ENCODE results near the gene GBF1.
"Not testable (repeated sequence)": the region's sequence is repeated elsewhere in the genome, so short reads cannot be mapped to it uniquely, and the experiment has no call there.

Gene GBF1

GRCh38 chr10:102245082-102245931, at the start of gene GBF1:
GBF1 (plus strand) TSS chr10:102245532; CDS start chr10:102258939, 13,407 bp downstream.
- peak; percentile 93 to 99 (median 98) for DNase-seq

- DNase-seq = no peak
These were observed 48.4 kb upstream of the GBF1 start for GRCh38 chr10:102196893-102197292.

GRCh38 chr10:102198027-102198426, 47.3 kb upstream of the GBF1 start:
- DNase-seq = no peak

GRCh38 chr10:102200751-102201640, 44.3 kb upstream of the GBF1 start:
- no peak for DNase-seq

- no peak for DNase-seq
These were observed 42.9 kb upstream of the GBF1 start for GRCh38 chr10:102202386-102202785.

- DNase-seq = no peak
These were observed 36.9 kb upstream of the GBF1 start for GRCh38 chr10:102208311-102209035.

GRCh38 chr10:102211615-102212299, 33.6 kb upstream of the GBF1 start:
- no peak for DNase-seq

- DNase-seq = not testable (repeated sequence)
These were observed 31.7 kb upstream of the GBF1 start for GRCh38 chr10:102213599-102213998.

- DNase-seq = no peak
These were observed 26.0 kb upstream of the GBF1 start for GRCh38 chr10:102219370-102219769.

- DNase-seq = peak in 2 of 3 experiments; percentile 30 to 76
These were observed 24.7 kb upstream of the GBF1 start for GRCh38 chr10:102220612-102221011.

- no peak for DNase-seq
These were observed 22.5 kb upstream of the GBF1 start for GRCh38 chr10:102222797-102223196.

GRCh38 chr10:102225646-102226541, 19.4 kb upstream of the GBF1 start, which contains the start of gene ELOVL3:
ELOVL3 (plus strand) TSS chr10:102226299; CDS start chr10:102226549, 250 bp downstream.
- DNase-seq = peak; percentile 75 to 87 (median 78)

- no peak for DNase-seq
These were observed 18.8 kb upstream of the GBF1 start for GRCh38 chr10:102226542-102226870.

- DNase-seq = no peak
These were observed 18.3 kb upstream of the GBF1 start for GRCh38 chr10:102227050-102227449.

- peak; percentile 65 to 77 (median 69) for DNase-seq
These were observed 15.5 kb upstream of the GBF1 start for GRCh38 chr10:102229810-102230263.

- DNase-seq = peak; percentile 39 to 78 (median 68)
These were observed 15.0 kb upstream of the GBF1 start for GRCh38 chr10:102230264-102230860.

GRCh38 chr10:102230861-102231356, 14.4 kb upstream of the GBF1 start:
- peak; percentile 11 to 64 (median 63) for DNase-seq

- peak; percentile 9 to 49 (median 40) for DNase-seq
These were observed 13.7 kb upstream of the GBF1 start for GRCh38 chr10:102231357-102232318.

GRCh38 chr10:102233997-102234396, 11.3 kb upstream of the GBF1 start:
- no peak for DNase-seq

All from NCI-H1417 (cell line).